ENCODE measurements around the gene AKAP3. TPM values are rescaled to one million over a fixed set of nuclear protein-coding genes. Genes with fewer than 3 reads are reported as not detected.

Gene AKAP3
- polyA plus RNA-seq, 3 donors, result 0.92 to 2.4 (median 2.0) TPM

DNA sequence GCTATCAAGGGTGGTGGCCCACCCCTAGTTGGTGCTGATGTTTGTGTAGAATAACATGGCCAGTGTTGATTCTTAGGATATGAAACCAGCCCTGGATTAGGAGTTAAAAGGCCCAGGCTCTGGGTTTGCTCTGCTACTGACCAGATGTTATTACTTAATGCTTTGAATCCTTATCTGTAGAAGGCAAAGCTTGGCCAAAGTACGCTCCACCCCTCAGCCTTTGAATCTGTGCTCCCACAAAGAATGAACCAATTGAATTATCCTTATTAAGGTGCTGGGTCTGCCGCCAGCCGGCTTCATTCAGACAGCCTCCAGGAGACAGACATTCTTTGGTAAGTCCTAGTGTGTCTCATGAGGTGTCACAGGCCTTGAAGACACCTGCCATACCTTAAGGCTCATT, 41.8 kb downstream of the AKAP3 start:
- no peak overlapping the region for H3K27ac ChIP-seq (ENCODE audit: low read depth, low read length)
- WGBS, 3 donors, result 70 to 83% (median 77%) methylated on average over 3 of the region's 3 CpGs

DNA sequence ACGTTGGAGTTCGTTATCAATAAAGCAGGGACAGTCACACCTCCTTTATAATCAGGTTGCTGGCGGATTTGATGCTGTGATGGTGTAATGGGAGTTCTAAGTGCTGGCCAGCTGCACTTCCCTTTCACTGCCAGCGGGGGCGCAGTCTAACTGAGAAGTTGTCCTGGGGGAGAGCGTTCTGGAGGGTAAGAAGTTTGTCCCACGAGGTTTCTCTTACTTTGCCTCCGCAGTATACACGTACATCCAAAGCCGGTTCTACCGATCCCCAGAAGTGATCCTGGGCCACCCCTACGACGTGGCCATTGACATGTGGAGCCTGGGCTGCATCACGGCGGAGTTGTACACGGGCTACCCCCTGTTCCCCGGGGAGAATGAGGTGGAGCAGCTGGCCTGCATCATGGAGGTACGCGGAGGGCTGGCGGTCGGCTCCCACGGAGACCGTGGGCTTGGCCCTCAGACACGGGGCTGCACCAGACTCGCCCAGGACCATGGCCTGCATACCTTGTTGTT, 44.1 kb downstream of the AKAP3 start:
- H3K27ac ChIP-seq (ENCODE audit: low read depth, low read length), result peak overlapping the region; percentile 3
- WGBS, 3 donors, result 1 to 3% (median 2%) methylated on average over 25 of the region's 25 CpGs

DNA sequence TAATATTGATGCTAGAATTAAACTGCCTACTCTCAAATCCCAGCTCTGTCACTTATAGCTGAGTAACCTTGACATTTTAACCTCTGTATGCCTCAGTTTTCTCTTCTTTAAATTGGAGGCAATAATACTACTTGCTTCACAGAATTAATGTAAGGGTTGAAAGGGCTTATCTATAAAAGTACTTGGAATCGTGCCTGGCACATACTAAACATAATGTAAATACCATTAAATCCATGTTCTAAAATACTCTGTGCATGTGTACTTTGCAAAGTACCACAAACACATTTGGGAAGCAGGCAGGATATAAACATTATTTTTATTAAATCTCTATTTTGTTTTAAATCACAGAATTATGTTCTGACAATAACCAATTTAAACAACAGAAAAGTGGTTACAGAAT, 44.9 kb downstream of the AKAP3 start:
- 16 to 43% (median 30%) methylated on average over 1 of the region's 1 CpG for WGBS, 3 donors
- H3K27ac ChIP-seq (ENCODE audit: low read depth, low read length), result no peak overlapping the region

DNA sequence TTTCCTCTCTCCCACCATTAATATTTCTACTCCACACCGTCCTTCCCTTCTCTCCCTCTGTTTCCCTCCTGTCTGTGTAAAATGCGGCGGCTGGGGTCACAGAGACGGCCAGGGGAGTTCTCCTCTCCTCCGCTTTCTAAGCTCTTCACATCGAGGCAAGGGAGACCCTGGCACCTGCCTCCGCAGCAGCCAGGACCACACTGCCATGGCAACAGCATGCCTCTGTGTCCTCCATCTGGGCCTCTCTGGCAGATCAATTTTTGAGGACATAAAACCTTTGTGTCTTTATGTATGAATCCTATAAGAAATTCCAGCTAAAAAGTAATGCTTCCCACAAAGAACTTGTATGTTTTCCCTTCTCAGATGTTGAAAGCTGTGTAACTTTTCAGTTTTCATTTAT, 45.4 kb downstream of the AKAP3 start:
- no peak overlapping the region for H3K27ac ChIP-seq (ENCODE audit: low read depth, low read length)
- 55 to 73% (median 67%) methylated on average over 7 of the region's 7 CpGs for WGBS, 3 donors

DNA sequence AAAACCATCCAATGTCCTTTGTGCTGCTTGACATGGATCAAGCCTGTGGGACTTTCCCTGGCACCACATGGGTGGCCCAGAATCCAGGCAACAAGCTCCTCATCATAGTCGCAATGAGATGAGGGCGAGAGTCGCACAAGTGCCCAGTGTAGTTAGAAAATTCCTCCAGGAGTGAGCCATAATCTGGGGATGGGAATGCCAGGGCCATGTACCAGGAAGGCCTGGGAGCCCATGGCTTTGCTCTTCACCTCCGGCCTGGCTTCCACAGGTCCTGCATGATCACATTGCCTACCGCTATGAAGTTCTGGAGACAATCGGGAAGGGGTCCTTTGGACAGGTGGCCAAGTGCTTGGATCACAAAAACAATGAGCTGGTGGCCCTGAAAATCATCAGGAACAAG, 53.0 kb downstream of the AKAP3 start:
- WGBS, 3 donors, result 89 to 98% (median 96%) methylated on average over 6 of the region's 6 CpGs
- no peak overlapping the region for H3K27ac ChIP-seq (ENCODE audit: low read depth, low read length)

DNA sequence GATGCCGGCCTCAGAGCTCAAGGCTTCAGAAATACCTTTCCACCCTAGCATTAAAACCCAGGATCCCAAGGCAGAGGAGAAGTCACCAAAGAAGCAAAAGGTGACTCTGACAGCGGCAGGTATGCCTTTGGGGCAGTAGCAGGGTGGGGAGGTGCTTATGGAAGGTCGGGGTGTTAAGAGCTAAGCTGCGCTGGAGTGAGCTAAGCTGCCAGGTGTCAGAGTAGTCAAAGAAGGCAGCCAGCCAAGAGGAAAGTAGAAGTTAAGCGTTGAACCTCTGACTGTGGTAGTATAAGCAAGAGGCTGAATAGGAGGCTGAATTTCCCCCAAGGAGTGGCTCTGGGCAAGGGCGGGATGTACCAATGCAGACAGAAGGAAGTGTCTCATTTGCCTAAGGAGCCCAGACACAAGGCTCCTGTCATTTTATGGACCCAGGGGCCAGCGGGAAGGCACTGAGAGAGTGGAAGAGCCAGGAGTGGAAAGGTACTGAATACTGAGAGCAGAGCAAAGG, 57.6 kb downstream of the AKAP3 start:
- 53 to 71% (median 65%) methylated on average over 7 of the region's 7 CpGs for WGBS, 3 donors
- H3K27ac ChIP-seq (ENCODE audit: low read depth, low read length), result no peak overlapping the region

DNA sequence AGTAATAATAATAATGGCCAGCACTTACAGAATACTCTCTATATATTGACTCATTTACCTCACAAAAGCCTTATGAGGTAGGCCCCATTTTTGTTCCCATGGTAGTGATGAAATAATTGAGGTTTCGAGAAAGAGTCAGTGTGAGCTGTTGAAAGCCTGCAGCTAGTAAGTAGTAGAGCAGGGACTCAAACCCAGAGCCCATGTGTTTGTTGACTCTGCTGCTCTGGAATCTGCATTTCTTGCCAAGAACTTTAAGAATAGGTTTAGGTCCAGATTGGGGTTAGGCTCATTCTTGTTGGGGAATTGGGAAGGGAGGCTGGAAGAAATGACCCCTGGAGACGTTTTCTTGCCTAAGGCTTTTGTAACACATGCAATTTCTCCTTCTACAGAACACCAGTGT, 58.9 kb downstream of the AKAP3 start:
- 33 to 69% (median 38%) methylated on average over 2 of the region's 2 CpGs for WGBS, 3 donors
- no peak overlapping the region for H3K27ac ChIP-seq (ENCODE audit: low read depth, low read length)

DNA sequence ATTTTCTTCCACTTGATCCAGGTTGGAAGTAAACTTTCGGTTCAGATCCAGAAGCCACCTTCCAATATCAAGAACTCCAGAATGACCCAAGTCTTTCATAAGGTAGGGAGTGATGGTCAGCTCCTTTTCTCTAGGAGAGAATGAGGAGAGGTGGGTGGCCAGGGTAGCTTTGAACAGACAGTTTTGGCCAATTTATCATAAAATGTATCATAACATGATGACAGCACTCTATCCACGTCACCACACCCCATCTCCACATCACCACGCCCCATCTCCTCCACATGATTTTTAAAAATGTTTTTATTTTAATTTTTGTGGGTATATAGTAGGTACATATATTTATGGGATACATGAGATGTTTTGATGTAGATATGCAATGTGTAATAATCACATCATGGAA, 59.9 kb downstream of the AKAP3 start:
- 94 to 98% (median 94%) methylated on average over 3 of the region's 3 CpGs for WGBS, 3 donors
- H3K27ac ChIP-seq (ENCODE audit: low read depth, low read length), result no peak overlapping the region

DNA sequence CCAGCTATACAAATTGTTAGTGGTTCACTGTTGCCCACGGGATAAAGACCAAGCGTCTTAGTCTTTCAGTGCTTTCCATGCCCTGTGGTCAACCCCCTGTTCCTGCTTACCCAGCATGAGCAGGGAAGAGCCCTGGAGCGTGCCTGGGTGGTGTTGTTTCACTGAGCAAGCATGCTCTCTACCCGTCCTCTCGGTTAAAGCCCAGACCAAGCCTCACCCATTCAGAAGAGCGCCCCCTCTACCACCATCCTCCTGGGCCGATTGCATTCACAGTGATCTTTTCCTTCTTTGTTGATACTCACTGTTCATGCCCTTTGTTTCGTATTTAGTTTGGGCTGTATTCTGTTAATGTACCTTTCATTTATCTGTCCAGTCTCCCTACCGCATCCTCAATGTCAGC, 61.7 kb downstream of the AKAP3 start:
- 44 to 82% (median 78%) methylated on average over 9 of the region's 9 CpGs for WGBS, 3 donors

DNA sequence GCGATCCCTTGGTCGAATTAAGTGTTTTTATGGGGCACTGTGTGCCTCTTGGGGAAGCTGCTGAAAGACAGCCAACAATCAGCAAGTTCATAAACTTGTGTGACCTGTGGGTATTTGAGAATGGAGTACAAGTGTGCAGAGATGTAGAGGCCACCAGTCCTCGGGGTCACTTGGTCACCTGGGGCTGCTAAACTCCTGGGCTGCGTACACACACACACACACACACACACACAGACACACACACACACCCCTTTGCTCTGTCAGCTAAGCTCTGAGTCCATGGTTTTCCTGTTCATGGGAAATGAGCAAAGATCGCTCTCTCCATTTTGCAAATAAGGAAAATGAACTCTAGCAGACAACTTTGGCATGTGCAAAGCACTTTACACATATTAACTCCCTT, 62.4 kb downstream of the AKAP3 start:
- 43 to 59% (median 45%) methylated on average over 5 of the region's 5 CpGs for WGBS, 3 donors
- no peak overlapping the region for H3K27ac ChIP-seq (ENCODE audit: low read depth, low read length)

More for the DNA sequence above, 61.7 kb downstream of the AKAP3 start:
- no peak overlapping the region for H3K27ac ChIP-seq (ENCODE audit: low read depth, low read length)

DNA sequence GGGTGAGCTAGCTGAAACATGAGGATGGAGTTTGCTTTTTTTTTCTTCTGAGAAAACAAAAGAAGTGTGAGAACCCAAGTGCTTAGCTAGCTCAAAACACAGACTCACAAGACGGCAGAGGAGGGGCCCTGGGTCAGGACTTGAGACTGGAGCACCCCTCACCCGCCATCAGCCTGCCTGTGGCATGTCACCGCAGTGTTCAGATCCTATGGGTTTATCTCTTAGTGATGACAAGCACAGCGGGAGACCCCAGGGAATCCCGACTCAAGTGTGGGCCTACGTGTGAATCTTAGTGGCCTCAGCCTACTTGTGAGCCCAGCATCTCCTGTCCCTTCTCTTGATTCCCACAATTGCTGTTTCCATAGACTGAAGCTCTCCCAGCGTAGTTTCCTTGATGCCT, 64.0 kb downstream of the AKAP3 start:
- 70 to 90% (median 82%) methylated on average over 7 of the region's 7 CpGs for WGBS, 3 donors
- no peak overlapping the region for H3K27ac ChIP-seq (ENCODE audit: low read depth, low read length)

DNA sequence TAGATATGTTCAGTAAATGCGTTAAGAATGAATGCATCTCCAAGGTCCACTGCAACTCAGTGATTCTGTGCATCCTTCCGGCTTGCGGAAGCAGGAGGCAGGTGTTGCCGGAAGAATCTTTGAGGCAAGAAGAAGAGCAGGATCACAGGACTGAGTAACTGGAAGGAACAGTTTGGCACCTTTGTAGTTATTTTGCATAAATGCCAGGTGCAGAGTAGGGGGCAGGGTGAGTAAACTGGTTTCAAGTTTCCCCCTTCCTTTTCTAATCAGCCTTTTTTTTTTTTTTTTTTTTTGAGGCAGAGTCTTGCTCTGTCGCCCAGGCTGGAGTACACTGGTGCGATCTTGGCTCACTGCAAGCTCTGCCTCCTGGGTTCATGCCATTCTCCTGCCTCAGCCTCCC, 64.6 kb downstream of the AKAP3 start:
- WGBS, 3 donors, result 77 to 91% (median 87%) methylated on average over 5 to 6 of the region's 6 CpGs

DNA sequence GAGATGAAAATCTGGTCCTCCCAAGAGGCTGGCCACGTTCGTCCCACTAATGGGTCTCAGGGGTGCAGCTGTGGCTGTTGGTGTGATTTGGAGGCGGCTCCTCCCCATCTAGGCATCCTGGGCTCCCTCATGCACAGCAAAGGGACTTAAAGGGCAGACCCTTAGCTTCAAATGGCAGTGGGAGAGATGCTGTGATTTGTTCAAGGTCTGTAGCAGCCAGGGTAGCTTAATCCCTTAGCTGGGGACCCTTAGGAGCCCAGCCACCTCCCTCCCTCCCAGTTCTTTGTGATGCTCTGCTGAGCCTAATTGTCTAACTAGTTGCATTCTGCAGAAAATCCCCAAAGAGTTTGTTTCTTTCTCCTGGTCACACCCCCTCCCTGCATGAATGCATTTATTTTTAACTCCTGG, 68.6 kb downstream of the AKAP3 start:
- no peak overlapping the region for H3K27ac ChIP-seq (ENCODE audit: low read depth, low read length)
- 53 to 66% (median 57%) methylated on average over 3 of the region's 3 CpGs for WGBS, 3 donors

More for the DNA sequence above, 64.6 kb downstream of the AKAP3 start:
- no peak overlapping the region for H3K27ac ChIP-seq (ENCODE audit: low read depth, low read length)

DNA sequence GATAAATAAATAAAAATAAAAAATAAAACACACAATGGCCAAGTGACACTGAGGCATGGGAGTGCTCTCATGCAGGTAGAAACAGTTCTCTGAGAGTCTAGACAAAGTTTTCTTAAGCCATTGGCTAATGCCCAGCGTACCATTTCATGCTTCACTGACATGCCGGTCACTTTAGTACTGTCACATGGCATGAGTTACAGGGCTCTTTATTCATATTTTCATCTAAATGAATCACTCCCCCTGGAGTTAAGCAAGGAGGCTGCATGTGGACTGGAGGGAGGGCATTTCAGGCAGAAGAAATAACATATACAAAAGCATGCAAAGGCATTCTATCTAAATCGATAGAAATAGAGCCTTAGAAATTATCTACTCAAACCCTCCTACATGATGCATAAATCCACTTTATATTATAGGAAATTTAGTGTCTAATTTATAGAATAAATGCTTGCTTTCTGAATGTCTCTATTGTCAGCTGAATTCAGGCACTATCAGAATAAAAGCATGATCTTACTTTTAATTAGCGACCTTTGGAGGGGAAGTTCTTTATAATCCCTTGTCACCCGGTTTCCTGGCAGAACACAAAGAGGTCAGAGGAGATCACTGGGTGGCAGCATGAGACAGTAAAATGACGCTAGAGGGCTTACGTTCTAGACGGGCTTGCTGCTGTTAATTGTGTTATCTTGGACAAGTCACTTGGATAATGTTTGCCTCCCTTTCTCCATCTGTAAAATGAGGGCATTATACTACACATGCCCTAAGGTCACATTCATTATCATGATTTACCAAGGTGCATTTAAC, 69.3 kb downstream of the AKAP3 start:
- WGBS, 3 donors, result 28 to 37% (median 30%) methylated on average over 8 of the region's 8 CpGs
- no peak overlapping the region for H3K27ac ChIP-seq (ENCODE audit: low read depth, low read length)

DNA sequence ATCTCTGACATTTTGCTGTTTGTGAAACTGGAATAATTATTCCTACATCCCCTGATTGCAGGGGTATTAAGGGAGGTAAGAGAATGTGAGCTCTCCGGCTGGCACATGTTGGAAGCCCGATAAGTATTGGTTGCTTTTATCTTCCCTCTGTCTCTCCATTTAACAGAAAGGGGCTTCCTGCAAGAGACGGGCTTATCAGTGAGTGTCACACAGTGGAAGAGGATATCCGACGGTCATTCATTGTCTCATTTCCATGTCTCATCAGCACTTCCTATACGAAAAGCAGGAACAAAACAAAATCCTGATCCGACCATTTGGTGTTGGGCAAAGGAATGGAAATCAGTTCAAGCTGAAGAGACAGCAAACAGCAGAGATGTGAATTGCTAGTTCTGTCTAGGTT, 76.2 kb downstream of the AKAP3 start:
- 59 to 72% (median 65%) methylated on average over 7 of the region's 7 CpGs for WGBS, 3 donors
- H3K27ac ChIP-seq (ENCODE audit: low read depth, low read length), result no peak overlapping the region

DNA sequence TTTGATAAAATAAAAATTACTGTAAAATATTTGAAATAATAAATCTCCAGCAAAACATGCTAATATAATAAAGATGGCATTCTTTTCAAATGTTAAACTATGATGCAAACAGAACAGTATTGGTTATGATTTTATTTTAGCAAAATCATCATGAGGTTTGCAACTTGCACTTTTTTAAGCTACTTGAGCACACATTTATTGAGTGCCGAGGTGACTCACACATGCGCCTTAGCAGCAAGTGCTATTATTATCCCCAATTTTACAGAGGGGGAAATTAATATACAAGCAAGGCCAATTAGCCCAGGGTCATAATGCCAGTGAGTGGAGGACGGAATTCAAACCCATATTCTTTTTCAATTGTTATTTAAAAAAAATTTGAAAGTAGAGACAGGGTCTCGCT, 79.6 kb downstream of the AKAP3 start:
- H3K27ac ChIP-seq (ENCODE audit: low read depth, low read length), result no peak overlapping the region
- 91 to 95% (median 91%) methylated on average over 4 of the region's 4 CpGs for WGBS, 3 donors

DNA sequence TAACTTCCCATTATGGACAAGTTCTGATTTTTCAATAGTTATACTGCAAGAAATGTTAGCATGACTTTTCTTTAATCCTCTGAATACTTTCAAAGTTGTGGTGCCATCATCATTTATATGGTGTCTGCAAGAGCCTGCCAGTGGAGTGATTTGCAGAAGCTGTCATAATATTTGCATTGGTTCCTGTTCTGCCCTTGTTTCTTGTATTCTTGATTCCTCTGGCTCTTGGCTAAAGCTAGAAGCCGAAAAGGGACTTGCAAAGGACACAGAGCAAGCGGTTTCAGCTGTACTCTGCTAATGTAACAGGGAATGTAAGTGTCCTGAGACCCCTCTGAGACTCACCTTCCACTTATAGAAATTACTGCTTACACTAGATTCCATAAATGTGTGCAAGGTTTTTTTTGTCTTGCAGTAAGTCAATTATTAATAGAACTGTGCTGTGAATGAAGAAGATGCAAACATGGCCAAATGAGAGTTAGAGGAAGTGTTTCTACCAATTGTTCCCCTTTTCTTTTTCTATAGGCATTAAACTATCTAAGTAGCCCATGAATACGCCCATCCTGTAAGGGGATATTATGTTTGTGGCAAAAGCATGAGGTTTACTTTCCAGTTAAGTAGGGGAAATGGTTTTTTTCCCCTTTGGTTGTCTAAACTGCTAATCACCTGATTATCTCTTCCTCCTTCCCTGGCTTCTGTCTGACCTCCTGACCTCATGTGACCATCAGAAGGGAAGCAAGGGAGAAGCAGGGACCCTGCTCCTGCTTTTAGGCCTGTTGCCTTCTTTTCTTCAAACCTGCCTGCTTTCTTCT, 81.6 kb downstream of the AKAP3 start:
- no peak overlapping the region for H3K27ac ChIP-seq (ENCODE audit: low read depth, low read length)
- 50 to 58% (median 53%) methylated on average over 3 of the region's 3 CpGs for WGBS, 3 donors

DNA sequence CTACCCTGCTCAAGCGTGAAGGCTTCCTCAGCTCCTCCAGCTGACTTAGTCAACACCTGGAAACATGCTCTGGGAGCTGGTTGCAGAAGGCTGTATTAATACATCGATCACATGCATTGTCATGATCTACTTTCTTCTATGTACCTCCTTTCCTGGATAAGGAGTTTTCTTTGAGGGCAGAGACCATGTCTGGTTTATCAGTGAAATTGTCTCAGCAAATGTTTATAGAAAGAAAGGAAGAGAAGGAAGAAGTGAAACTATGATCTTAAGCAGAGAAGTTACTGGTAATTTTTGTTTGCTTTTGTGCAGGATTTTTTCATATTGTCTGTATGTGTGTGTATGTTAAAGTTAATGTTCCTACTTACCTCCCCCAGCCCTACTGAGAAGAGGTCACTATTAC, 82.4 kb downstream of the AKAP3 start:
- 73 to 89% (median 77%) methylated on average over 2 of the region's 2 CpGs for WGBS, 3 donors

More for the DNA sequence above, 82.4 kb downstream of the AKAP3 start:
- no peak overlapping the region for H3K27ac ChIP-seq (ENCODE audit: low read depth, low read length)
